CD14-positive monocyte (primary cell): ENCODE data around the gene GPX3. TPM values are rescaled to one million over a fixed set of nuclear protein-coding genes. Genes with fewer than 3 reads are reported as not detected.

Experiments
- DNase-seq, 3 donors: peaks; one replicate each; pipeline ENCODE4 v3.0.0-alpha.2; 2011 to 2022
- H2AFZ ChIP-seq: 2 replicates; pipeline ENCODE4 v1.6.0; 2012; ENCODE audit warnings: mild to moderate bottlenecking, low read depth, low read length, inconsistent platforms; ENCODE audit not compliant: insufficient read depth, poor library complexity, severe bottlenecking
- H3K27ac ChIP-seq, 2 donors: 1 replicate in 1 of 2; 2 replicates in 1 of 2; pipeline ENCODE4 v1.5.1; 2012 to 2013; ENCODE audit warnings: low read length in 2 of 2, control low read depth in 1 of 2, inconsistent platforms in 1 of 2, low read depth in 1 of 2, mild to moderate bottlenecking in 1 of 2
- H3K27me3 ChIP-seq, 2 donors: one replicate each; pipeline versions ENCODE4 v1.6.0 to v1.6.1; 2011 to 2013; ENCODE audit warnings: low read length in 2 of 2; ENCODE audit not compliant: control insufficient read depth in 2 of 2, insufficient read depth in 2 of 2
- H3K36me3 ChIP-seq, 2 donors: replicated peaks in 1 of 2; 1 replicate in 1 of 2; 2 replicates in 1 of 2; pipeline versions ENCODE4 v1.5.1 to v1.6.1; 2012 to 2013; ENCODE audit warnings: low read length in 2 of 2, control low read depth in 1 of 2, inconsistent platforms in 1 of 2, mild to moderate bottlenecking in 1 of 2; ENCODE audit not compliant: insufficient read depth in 2 of 2, control insufficient read depth in 1 of 2
- H3K4me1 ChIP-seq, 2 donors: 1 replicate in 1 of 2; 2 replicates in 1 of 2; pipeline versions ENCODE4 v1.5.1 to v1.6.1; 2012 to 2013; ENCODE audit warnings: low read length in 2 of 2, control low read depth in 1 of 2, inconsistent platforms in 1 of 2, mild to moderate bottlenecking in 1 of 2, moderate library complexity in 1 of 2; ENCODE audit not compliant: insufficient read depth in 2 of 2, control insufficient read depth in 1 of 2
- H3K4me2 ChIP-seq: replicated peaks from 2 replicates; pipeline ENCODE3; 2012; ENCODE audit warnings: low read length, moderate library complexity, mild to moderate bottlenecking; ENCODE audit not compliant: poor library complexity, severe bottlenecking; ENCODE audit errors: extremely low read depth
- H3K4me3 ChIP-seq, 3 experiments: fragments of 200-600 bp in 1 of 3; sonication (generic) in 1 of 3; replicated peaks in 1 of 3; 1 replicate in 2 of 3; 2 replicates in 1 of 3; pipeline ENCODE4 v1.5.1; 2011 to 2013; ENCODE audit warnings: low read length in 3 of 3, mild to moderate bottlenecking in 3 of 3, control low read depth in 2 of 3, low read depth in 2 of 3, inconsistent platforms in 1 of 3, moderate library complexity in 1 of 3
- H3K79me2 ChIP-seq: 2 replicates; pipeline ENCODE4 v1.6.0; 2012; ENCODE audit warnings: mild to moderate bottlenecking, control low read depth, inconsistent platforms, low read length, moderate library complexity; ENCODE audit not compliant: insufficient read depth
- H3K9ac ChIP-seq: 2 replicates; pipeline ENCODE4 v1.6.0; 2017; ENCODE audit warnings: low read length, mild to moderate bottlenecking; ENCODE audit not compliant: insufficient read depth, poor library complexity, severe bottlenecking
- H3K9me3 ChIP-seq, 2 donors: replicated peaks in 1 of 2; 1 replicate in 1 of 2; 2 replicates in 1 of 2; pipeline versions ENCODE4 v1.5.1 to v1.6.1; 2012 to 2013; ENCODE audit warnings: low read length in 2 of 2, control low read depth in 1 of 2; ENCODE audit not compliant: control insufficient read depth in 1 of 2, insufficient read depth in 1 of 2
- H4K20me1 ChIP-seq: 2 replicates; pipeline ENCODE4 v1.6.0; 2012; ENCODE audit warnings: mild to moderate bottlenecking, low read length, control low read depth, moderate library complexity; ENCODE audit not compliant: insufficient read depth
- H3K27ac Mint-ChIP-seq, 7 donors: one replicate each; pipeline ENCODE4 v1.8.0; 2020; ENCODE audit warnings: mild to moderate bottlenecking in 7 of 7, mixed read lengths in 7 of 7, moderate library complexity in 6 of 7, inconsistent platforms in 2 of 7
- H3K27me3 Mint-ChIP-seq, 3 donors: one replicate each; pipeline ENCODE4 v1.8.0; 2021 to 2022; ENCODE audit warnings: low read depth in 3 of 3, mild to moderate bottlenecking in 3 of 3, mixed read lengths in 3 of 3, moderate library complexity in 3 of 3, inconsistent platforms in 1 of 3
- H3K36me3 Mint-ChIP-seq, 2 donors: one replicate each; pipeline ENCODE4 v1.8.0; 2020; ENCODE audit warnings: mixed read lengths in 2 of 2, inconsistent platforms in 1 of 2, mild to moderate bottlenecking in 1 of 2
- H3K4me1 Mint-ChIP-seq: one replicate; pipeline ENCODE4 v1.8.0; 2020; ENCODE audit warnings: mild to moderate bottlenecking, mixed read lengths
- H3K4me3 Mint-ChIP-seq, 2 donors: one replicate each; pipeline ENCODE4 v1.8.0; 2020; ENCODE audit warnings: mild to moderate bottlenecking in 2 of 2, mixed read lengths in 2 of 2, moderate library complexity in 1 of 2
- H3K9me3 Mint-ChIP-seq, 7 donors: one replicate each; pipeline ENCODE4 v1.8.0; 2020 to 2022; ENCODE audit warnings: mixed read lengths in 7 of 7, mild to moderate bottlenecking in 6 of 7, moderate library complexity in 6 of 7, inconsistent platforms in 2 of 7
- WGBS: methylation state at CpG from one replicate; pipeline ENCODE4 v1.1.5; 2013; ENCODE audit warnings: missing lambda C conversion rate; ENCODE audit not compliant: insufficient coverage; 5-methylcytosine and 5-hydroxymethylcytosine counted together
- intact Hi-C, 2 donors: fragments of 100-400 bp; cut with micrococcal nuclease; formaldehyde crosslinking; loops; one replicate each; pipeline versions ENCODE4 v1.15.0 to v1.15.1; 2023
- polyA plus RNA-seq, 3 donors: library from polyadenylated mRNA; depleted of rRNA in 1 of 3; unstranded in 2 of 3; stranded (reverse) in 1 of 3; fragments of 300-500 nt in 2 of 3; fragments of >200 nt in 1 of 3; fragmentation: Illumina TruSeq in 2 of 3; gene quantifications; 1 replicate in 2 of 3; 2 replicates in 1 of 3; pipeline ENCODE4 v1.2.3, GENCODE V29; 2012 to 2021
- TF ChIP-seq, protein P1 (sequence below): fragments of 200-600 bp; IDR thresholded peaks from one replicate; pipeline ENCODE4 v1.8.0; 2022; ENCODE audit warnings: antibody characterized with exemption, mild to moderate bottlenecking

Gene GPX3
- polyA plus RNA-seq, 3 donors: 3.5 to 12.7 (median 3.8) TPM

DNA sequence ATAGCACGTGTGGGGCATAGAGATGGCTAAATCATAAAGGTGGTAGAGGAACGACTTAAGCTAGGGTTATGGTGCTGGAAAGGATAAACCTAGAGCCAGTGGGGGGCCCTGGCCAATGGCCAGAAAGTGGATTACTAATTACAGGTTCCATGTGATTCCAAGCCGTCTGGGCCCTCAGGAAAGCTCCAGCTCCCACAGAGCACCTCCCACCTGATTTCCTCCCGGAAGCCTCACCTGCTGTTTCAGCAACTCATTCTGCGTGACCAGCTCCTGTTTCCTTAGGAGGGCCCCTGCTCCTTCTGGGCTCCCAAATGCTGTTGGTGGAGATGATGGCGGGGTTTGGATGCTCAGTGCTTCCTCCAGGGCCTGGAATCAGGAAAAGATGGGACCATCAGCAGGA lies 16.2 kb downstream of the GPX3 start:
- TF ChIP-seq, protein P1, sequence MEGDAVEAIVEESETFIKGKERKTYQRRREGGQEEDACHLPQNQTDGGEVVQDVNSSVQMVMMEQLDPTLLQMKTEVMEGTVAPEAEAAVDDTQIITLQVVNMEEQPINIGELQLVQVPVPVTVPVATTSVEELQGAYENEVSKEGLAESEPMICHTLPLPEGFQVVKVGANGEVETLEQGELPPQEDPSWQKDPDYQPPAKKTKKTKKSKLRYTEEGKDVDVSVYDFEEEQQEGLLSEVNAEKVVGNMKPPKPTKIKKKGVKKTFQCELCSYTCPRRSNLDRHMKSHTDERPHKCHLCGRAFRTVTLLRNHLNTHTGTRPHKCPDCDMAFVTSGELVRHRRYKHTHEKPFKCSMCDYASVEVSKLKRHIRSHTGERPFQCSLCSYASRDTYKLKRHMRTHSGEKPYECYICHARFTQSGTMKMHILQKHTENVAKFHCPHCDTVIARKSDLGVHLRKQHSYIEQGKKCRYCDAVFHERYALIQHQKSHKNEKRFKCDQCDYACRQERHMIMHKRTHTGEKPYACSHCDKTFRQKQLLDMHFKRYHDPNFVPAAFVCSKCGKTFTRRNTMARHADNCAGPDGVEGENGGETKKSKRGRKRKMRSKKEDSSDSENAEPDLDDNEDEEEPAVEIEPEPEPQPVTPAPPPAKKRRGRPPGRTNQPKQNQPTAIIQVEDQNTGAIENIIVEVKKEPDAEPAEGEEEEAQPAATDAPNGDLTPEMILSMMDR: no peak
- intact Hi-C loops: no loop called here
- DNase-seq: no peak
- Histone ChIP-seq H3K4me3 (no peak overlapping the region), H3K4me1 (no peaks in the 10 kb centered on the region), H3K36me3 (peaks cover 96 to 100% of the 10 kb centered on the region in 2 donors), H3K9me3 (no peaks in the 10 kb centered on the region), H3K4me2 (no peak overlapping the region), H4K20me1 (peaks cover 78% of the 10 kb centered on the region), H3K27ac (no peak overlapping the region), H3K9ac (no peak overlapping the region), H3K79me2 (no peaks in the 10 kb centered on the region), H3K27me3 (no peaks in the 10 kb centered on the region), H2AFZ (no peak overlapping the region)
- no peak overlapping the region for H3K27ac Mint-ChIP-seq
- WGBS: 95% methylated on average over 2 of the region's 6 CpGs
- H3K36me3 Mint-ChIP-seq: peaks cover 98 to 100% of the 10 kb centered on the region in 2 donors
- no peaks in the 10 kb centered on the region for H3K4me1 Mint-ChIP-seq
- H3K4me3 Mint-ChIP-seq: no peak overlapping the region
- no peaks in the 10 kb centered on the region for H3K9me3 Mint-ChIP-seq
- H3K27me3 Mint-ChIP-seq: peaks cover 0 to 1% (median 0%) of the 10 kb centered on the region in 3 donors

DNA sequence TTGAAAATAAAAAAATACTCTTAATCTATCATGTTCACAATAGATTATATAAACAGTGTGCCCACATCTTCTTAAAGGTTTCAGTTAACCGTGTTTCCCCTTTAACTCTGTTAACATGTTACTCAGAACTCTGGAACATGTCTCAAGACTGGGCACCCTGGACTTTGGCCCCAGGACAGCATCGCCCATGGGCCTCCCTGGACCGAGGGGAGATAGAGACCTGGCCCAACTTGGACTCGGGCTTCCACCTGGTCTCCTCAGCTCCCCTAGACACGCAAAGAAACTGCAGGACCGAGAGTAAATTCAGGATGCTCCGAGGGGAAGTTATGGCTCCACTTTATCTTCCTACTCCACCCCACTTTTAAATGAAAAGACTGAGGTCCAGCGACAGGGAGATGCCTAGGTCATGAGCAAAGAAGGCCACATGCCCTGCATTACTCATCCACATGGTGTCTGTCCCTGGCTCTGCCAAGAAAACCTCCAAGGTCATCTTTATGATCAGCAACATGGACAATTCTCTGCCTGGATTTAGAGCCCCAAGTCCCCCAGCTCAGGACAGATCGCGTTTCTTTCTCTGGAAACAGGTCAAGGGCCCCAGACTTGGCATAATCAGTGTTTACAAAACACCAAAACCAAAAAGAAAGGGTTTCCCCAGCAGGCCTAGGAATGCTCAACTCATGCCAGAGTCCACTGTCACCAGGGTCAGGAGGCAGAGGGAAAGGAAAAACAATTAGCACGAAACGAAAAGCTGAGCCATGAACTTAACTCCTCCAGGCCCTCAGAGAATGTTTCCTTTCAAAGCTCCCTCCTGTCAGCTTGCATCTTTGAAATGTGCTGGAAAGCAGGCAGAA lies 17.4 kb downstream of the GPX3 start:
- H3K9me3 Mint-ChIP-seq: no peaks in the 10 kb centered on the region
- Histone ChIP-seq H2AFZ (no peak overlapping the region), H3K36me3 (peaks cover 98 to 100% of the 10 kb centered on the region in 2 donors), H3K9ac (no peak overlapping the region), H3K79me2 (no peaks in the 10 kb centered on the region), H3K9me3 (no peaks in the 10 kb centered on the region), H3K27ac (peak overlapping the region in 1 of 2 donors; percentile 17), H3K4me3 (no peak overlapping the region), H3K27me3 (no peaks in the 10 kb centered on the region), H4K20me1 (peaks cover 78% of the 10 kb centered on the region), H3K4me2 (no peak overlapping the region), H3K4me1 (no peaks in the 10 kb centered on the region)
- WGBS: 97% methylated on average over 10 of the region's 12 CpGs
- peaks cover 0 to 1% (median 0%) of the 10 kb centered on the region in 3 donors for H3K27me3 Mint-ChIP-seq
- DNase-seq: no peak
- no peaks in the 10 kb centered on the region for H3K4me1 Mint-ChIP-seq
- H3K27ac Mint-ChIP-seq: peak overlapping the region in 3 of 7 donors; percentile 35 to 53 (median 42)
- no peak overlapping the region for H3K4me3 Mint-ChIP-seq
- TF ChIP-seq, protein P1: no peak
- intact Hi-C loops: no loop called here
- peaks cover 98 to 100% of the 10 kb centered on the region in 2 donors for H3K36me3 Mint-ChIP-seq
